Posterior vena cava (tissue), 2 donors: ENCODE measurements around the gene POLL. TPM values are rescaled to one million over a fixed set of nuclear protein-coding genes. Genes with fewer than 3 reads are reported as not detected.

Experiments used
- DNase-seq: peaks from one replicate; pipeline ENCODE4 v3.0.0-alpha.2; 2020; ENCODE audit warnings: low spot score
- intact Hi-C, 2 donors: fragments of 100-400 bp; cut with DNase I; formaldehyde crosslinking; loops; one replicate each; pipeline versions ENCODE4 v1.14.1 to v1.14.2; 2022 to 2023
- total RNA-seq, 2 donors: library from RNA; stranded (reverse); fragmentation: NEBNext Ultra II Directional; extraction: Animal tissue kit (Norgen Biotek cat#: 25700); gene quantifications; one replicate each; pipeline ENCODE4 v1.2.1, GENCODE V29; 2021
- donor health status: DM: yes; HTN: yes; CAD: no.
- donor health status: DM: yes; HTN: yes; CAD: no.

POLL gene
- total RNA-seq, 2 donors from 2014 or later: 13.9 to 19.1 TPM

DNA sequence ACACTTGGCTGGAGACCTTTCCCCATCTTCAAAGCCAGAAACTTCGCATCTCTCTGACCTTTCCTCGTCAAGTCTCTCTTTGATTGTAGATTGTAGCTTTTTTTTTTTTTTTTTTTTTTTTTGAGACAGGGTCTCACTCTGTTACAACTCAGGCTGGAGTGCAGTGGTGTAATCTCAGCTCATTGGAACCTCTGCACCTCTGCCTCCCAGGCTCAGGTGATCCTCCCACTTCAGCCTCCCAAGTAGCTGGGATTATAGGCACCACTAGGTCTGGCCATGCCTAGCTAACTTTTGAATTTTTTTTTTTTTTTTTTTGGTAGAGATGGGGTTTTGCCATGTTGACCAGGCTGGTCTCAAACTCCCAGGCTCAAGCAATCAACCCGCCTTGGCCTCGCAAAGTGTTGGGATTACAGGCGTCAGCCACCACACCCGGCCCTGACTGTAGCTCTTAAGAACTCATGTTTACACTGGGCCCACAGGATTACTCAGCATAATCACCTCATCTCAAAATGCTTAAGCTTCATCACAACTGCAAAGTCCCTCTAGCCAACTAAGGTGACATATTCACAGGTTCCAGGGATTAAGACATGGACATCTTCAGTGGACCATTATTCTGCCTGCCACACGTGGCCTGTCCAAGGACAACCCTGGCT lies 11.7 kb downstream of the POLL start:
- peak; percentile 52 for DNase-seq

DNA sequence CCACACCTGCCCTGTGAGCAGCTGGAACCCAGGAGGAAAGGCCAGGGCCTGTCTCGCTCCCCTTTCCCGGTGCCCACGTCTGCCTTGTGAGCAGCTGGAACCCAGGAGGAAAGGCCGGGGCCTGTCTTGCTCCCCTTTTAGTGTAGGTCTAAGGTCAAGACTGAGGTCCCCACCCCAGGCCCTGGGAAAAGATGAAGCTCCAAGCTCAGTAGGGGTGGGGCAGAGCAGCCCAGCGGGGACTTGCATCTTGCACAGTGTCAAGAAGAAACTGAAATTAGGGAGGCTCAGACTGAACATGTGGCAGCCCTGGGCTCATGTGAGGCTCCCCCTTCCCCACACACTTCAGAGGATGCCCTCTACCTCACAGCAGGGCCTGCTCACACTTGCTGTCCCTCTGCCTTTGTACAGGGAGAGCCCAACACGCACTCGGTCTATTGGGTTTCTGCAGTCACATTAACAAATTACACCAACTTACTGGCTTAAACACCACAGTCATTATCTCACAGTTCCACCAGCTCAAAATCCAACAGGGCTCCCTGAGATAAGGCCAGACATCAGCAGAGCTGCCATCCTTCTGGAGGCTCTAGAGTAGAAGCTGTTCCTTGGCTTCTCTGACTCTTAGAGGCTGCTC lies 12.4 kb downstream of the POLL start:
- intact Hi-C loops: no loop called here

More for the DNA sequence above, 11.7 kb downstream of the POLL start:
- intact Hi-C loops: no loop called here

DNA sequence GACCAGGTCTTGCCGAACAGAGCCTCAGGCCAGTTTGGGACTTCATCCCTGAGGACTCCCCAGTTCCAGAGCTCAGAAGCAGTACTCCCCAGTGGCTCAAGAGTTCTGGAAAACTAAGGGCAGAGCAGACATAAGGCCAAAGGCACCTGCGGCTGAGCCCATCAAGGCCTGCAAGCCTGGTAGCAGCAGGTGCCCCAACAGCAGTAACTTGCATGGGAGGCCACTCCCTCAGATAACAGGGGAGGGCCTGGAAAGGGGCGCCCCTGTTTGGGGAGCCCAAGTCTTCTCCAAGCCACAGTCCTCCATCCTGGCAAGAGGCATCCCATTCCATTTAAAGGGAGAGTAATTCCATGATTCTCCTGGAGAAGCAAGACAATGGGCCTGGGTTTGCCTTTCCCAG lies 13.0 kb downstream of the POLL start:
- peak; percentile 44 for DNase-seq
- intact Hi-C loops: no loop called here

More for the DNA sequence above, 12.4 kb downstream of the POLL start:
- peak; percentile 59 for DNase-seq

DNA sequence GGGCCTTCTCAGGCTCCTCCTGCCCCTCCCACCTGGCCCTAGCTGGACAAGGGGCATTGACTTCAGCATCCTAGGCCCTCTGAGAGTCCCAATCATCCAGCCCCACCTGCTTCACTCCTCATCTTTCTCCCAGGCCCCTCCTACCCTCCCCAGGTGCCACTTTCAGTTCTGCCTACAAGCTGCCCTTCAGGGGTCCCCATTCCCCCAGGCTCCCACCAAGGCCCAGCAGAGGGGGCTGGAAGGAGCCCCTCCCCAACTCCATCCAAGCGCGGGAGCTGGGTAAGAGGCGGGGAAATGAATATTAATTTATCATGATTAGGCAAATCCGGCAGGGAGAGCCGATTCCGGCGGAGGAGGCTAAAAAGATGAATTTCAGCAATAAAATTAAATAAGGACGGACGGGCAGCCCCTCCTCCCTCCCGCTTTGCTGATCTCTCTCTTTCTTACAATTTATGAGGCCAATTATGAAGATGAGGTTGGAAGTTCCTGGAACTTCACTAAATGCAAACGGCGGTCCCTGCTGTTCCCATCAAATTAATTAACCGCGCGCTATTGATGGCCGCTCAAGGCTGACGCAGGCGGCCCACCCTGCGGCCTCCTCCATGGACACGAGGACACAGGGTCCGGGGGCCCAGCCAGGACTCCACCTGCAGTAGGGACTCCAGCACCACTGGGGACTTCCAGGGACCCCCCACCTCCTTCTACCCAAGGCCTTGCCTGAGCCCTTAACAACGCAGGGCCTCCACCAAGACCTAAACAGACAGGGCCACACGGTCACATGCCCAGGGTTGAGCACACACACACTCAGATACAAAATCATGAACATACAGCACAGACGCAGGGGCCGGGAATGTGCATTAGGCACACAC lies 13.9 kb downstream of the POLL start:
- peak; percentile 61 for DNase-seq
- intact Hi-C loops: loop anchor here in 1 of 2 donors (5.0 kb wide), 1 partner anchor 362 kb away; no protein-coding TSS in a partner anchor

DNA sequence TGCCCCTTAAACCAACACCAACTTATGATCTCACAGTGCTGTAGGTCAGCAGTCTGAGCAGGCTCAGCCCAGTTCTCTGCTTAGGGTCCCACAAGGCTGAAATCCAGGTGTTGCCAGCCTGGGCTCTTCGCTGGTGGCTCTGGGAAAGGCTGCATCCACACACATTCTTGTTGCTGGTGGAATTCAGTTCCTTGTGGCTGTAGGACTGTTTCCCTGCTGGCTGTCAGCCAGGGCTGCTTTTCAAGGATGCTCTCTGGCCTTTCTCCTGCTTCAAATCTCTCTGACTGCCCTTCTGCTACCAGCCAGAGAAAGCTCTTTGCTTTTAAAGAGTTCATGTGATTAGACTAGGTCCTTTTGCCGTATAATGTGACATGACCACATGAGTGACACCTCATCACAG lies 15.3 kb downstream of the POLL start:
- intact Hi-C loops: loop anchor here in 1 of 2 donors (5.0 kb wide), 1 partner anchor 360 kb away; no protein-coding TSS in a partner anchor
- peak; percentile 32 for DNase-seq

DNA sequence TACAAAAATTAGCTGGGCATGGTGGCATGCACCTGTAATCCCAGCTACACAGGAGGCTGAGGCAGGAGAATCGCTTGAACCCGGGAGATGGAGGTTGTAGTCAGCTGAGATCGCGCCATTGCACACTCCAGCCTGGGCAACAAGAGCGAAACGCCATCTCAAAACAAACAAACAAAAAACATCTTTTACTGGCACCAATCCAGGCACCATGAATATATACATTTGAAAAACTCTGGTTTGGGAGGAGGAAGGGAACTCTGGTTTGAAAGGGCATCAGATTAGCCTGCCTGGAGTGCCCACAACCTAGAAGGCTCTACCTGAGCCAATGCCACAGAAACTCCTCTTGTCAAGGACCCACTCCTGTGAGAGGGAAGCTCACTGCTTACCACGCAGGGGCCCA lies 15.9 kb downstream of the POLL start:
- no peak for DNase-seq
- intact Hi-C loops: loop anchor here in 1 of 2 donors (5.0 kb wide), 1 partner anchor 360 kb away; no protein-coding TSS in a partner anchor

DNA sequence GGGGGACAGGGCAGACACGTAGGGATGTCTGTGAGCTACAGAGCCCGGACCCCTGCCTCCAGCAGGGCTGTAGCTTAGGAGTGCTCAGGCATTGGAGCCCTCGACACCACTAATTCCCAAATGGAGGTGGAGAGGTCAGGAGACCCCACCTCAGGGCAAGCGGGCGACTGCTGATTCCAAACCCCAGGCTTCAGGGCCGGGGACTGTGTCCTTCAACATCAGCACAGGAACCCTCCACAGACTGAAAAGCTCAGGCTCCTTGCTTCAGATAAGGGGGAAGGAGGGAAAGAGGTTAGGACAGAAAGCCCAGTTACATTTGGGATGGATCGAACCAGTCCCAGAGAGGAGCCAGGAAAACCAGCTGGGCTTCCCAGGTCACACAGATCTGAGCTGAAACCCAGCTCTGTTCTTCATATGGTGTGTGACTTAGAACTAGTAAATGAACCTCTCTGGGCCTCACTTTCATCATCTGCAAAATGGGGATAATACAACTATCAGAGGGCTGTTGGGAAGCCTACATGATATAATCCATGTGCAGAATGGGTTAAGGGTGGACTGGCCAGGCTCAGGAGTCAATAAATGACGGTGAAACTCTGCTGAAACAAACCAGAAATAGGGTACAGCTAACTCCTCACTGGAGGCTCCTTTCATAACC lies 16.7 kb downstream of the POLL start:
- intact Hi-C loops: loop anchor here in 1 of 2 donors (5.0 kb wide), 1 partner anchor 359 kb away; no protein-coding TSS in a partner anchor
- peak; percentile 68 for DNase-seq

DNA sequence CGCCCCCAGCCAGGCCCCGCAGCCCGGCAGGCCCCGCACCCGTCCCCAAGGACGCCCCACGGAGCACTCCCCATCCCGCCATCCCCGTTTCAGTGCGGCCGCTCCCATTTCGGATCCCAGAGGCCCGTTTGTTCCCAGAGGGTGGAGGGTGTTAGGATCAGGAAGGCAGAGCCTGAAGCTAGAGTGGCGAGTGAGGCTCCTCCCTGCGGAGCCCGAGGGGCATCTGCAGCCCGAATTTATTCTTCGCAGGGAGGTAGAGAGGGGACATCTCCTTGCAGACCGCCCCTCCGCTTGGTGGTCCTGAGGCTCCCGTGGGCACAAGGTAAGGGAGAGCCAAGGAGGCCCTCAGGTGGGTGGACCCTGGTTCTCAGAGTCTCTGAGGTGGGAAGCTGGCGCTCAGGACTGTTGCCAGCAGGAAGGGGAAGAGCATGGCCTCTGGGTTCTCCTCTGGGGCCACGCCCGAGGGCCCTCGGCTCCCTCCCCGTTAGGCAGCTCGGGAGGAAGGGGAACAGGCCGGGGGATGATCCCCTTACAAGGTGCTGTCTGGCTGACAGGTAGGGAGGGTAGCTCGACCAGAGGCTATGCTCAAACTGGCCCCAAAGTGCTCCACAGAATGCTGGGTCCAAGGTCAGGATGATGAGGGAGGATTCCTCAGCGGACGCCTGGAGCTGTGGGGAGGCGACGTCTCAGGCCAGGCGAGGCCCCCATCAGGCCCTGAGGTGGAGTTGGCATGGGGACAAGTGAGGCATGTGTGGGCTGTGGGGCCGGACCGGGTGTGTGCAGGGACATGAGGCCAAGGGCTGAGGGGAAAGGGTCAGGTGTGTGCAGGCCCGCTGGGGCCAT lies 17.4 kb downstream of the POLL start:
- intact Hi-C loops: loop anchor here in 1 of 2 donors (5.0 kb wide), 1 partner anchor 358 kb away; no protein-coding TSS in a partner anchor
- peak; percentile 83 for DNase-seq

DNA sequence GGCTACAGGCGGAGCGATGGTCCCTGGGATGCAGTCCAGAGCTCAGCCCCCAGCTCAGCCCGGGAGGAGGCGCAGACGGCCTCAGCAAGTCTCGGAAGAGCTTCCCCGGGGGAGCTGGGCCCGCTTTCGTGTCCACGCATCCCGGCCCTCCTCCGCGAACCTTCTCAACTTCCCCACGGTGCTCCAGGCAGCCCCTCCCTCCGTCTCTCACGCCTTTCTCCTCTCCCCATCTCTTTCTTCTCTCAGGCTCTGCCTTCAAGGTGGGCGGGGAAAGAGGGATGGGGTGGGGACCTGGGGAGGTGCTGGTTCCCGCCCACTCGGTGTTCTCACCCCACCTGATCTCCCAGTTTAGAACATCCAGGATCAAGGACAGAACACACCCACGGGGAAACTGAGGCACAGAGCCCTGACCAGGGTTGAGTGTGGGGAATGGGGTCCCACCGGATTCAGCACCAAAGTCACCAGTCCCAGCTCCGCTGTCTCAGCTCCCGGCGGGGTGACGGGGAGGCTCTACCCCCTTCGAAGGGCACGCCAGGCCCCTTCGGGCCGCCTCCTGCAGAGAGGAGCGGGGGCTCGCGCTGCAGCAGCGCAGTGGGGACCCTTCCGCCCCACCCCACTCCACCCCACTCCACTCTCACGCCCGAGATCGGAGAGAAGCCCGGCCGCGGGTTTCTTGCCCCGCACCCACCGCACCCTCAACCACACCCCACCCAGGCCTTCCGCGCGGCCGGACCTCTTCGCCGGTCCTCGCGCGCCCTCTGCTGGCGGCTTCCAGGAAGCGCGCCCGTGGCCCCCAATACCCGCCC lies 18.2 kb downstream of the POLL start:
- peak; percentile 93 for DNase-seq
- intact Hi-C loops: loop anchor here (5.0 to 10.0 kb wide), 2 partner anchors 285 to 358 kb away; no protein-coding TSS in a partner anchor

DNA sequence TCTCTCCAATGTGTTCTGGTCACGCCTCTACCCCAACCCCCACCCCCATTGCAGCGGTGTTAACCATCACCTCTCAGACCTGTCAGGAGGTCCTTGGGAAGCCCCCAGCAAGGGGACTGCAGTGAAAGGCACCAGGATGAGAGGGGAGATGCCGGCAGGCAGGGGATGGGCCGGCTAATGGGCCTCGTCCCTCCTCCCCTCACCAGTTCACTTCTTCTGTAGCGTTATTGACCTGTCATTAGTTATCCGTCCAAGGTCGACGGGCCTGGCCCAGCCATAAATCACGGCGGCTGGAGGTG lies 18.8 kb downstream of the POLL start:
- intact Hi-C loops: loop anchor here in 1 of 2 donors (5.0 to 10.0 kb wide), 2 partner anchors 284 to 357 kb away; no protein-coding TSS in a partner anchor
- DNase-seq: no peak

DNA sequence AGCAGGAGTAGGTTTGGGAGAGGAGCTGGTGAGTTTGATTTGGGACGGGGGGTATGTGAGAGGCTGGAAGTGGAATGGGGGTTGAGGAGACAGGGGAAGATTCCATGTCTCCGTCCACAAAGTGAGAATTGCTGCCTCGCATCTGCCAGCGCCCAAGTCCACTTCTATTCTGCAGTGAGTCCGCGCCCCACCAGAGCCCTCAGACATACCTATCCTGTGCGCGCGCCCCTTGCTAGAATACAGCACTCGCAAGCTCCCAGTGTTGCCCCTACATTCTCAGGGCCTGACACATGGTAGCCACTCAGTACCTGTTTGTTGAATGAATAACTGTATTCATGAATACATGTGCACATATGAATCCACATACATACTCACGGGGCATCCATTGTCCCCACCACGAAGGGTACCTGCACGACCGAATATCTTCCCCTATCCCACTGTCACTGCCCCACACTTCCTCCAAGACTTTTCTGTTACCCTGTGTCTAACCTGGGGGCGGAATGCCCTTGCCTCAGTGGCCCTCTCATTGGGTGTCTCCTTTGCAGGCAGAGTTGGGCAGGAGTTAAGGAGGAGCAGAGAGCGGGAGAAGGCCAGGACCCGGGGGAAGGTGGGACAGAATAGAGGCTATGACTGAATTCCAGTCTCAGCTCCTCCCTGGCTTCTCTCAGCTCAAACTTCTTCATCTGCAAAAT lies 19.9 kb downstream of the POLL start:
- DNase-seq: peak; percentile 82
- intact Hi-C loops: loop anchor here in 1 of 2 donors (5.0 to 10.0 kb wide), 2 partner anchors 283 to 356 kb away; no protein-coding TSS in a partner anchor

DNA sequence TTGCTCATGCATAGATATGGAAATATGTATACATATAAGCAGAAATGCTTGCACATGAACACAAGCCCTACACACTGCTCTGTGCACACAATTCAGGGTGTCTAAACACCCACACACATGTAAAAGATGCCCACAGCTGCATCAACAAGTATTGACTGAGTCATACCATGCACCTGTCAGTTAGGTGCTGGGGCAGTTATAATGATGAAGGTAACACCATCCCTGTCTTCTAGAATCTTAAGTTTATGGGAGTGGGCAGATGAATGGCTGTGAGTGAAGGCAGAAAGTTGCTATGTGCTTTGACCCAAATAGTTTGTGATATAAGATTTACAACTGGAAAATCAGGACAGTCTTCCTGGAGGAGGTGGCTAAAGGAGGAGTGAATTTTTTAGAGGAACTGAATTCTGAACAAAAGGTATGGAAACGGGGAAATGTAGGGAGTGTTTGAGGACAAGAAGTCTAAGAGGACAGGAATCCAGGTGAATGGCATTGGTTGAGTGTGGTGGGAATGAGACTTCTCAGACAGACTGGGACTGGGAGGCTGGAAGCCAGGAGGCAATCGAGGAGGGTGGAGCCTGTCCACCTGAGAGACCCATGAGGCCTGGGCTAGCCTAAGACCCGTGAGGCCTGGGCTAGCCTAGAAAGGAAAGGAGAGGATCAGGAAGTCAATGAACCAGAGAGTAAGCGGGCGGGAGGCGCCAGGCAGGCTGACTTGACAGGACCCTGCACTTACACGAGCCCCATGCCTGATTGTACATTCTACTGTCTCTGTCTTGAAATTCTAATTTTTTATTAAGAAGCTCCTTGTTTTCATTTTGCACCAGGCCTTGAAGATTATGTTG lies 20.7 kb downstream of the POLL start:
- DNase-seq: peak; percentile 46
- intact Hi-C loops: loop anchor here in 1 of 2 donors (5.0 to 10.0 kb wide), 2 partner anchors 283 to 355 kb away; no protein-coding TSS in a partner anchor

DNA sequence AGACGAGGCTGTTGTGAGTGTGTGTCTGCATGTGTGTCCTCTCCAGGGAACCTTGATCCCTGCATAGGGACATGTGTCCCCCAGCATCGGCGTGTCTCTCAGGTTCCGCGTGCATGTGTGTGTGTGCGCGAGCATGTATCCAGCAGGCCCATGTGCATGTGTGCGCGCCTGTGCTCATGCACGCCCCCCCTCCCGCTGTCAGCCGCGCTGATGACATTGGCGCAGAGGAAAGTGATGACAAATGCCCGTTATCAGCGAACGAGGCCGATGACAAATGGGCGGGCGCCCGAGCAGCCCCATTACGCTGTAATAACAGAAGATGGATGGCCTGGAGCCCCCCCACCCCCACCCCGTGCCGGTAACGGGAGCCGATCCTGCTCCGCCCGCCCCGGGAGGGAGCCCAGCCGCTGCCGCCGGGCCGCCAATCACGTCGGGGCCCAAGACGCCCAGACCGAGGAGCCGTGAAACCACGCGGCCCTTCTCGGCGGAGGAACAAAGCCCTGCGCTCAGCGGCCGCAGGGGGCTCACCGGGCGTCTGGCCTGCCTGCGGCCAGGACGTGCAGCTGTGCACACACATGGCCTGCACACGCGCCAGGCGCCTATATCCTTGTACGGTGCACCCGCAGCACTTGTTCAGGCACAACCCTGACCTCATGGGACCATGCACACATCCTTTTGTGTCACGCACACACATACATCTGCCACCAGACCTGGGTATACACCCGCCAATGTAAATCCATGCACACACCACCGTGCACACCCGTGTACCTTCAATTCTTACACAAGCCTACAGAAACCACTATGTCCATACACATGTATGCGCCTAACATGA lies 21.5 kb downstream of the POLL start:
- intact Hi-C loops: loop anchor here in 1 of 2 donors (5.0 to 10.0 kb wide), 2 partner anchors 282 to 354 kb away; no protein-coding TSS in a partner anchor
- peak; percentile 77 for DNase-seq

DNA sequence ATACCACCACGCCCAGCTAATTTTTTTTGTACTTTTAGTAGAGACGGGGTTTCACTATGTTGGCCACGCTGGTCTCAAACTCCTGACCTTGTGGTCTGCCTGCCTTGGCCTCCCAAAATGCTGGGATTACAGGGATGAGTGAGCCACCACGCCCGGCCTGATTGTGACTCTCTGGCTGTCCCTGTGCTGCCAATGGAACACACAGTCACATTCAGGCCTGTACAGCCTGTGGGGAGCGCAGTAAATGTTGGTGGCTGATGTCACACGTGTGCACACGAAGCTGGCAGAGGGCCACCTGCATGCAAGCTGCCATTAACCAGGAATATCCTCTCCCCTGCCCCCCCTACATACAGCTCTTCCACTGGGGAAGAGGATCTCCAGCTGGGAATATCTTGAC lies 22.1 kb downstream of the POLL start:
- peak; percentile 52 for DNase-seq
- intact Hi-C loops: loop anchor here in 1 of 2 donors (5.0 to 10.0 kb wide), 2 partner anchors 281 to 354 kb away; no protein-coding TSS in a partner anchor
